Liver (tissue), 9 donors: Measurements from ENCODE around the gene TSPAN17. TPM values are rescaled to one million over a fixed set of nuclear protein-coding genes. Genes with fewer than 3 reads are reported as not detected.

Experiments used
- DNase-seq: peaks from one replicate; pipeline ENCODE4 v3.0.0-alpha.2; 2017; ENCODE audit warnings: low spot score
- H3K27ac ChIP-seq, 2 donors: one replicate each; pipeline ENCODE4 v1.7.0; 2013; ENCODE audit warnings: inconsistent platforms in 2 of 2, low read length in 2 of 2, control low read depth in 1 of 2, low read depth in 1 of 2, mild to moderate bottlenecking in 1 of 2
- H3K27me3 ChIP-seq, 4 donors: one replicate each; pipeline versions ENCODE4 v1.6.1 to v1.7.0; 2013; ENCODE audit warnings: low read length in 3 of 4, inconsistent platforms in 1 of 4, mild to moderate bottlenecking in 1 of 4, moderate library complexity in 1 of 4; ENCODE audit not compliant: control insufficient read depth in 4 of 4, insufficient read depth in 4 of 4
- H3K36me3 ChIP-seq, 4 donors: one replicate each; pipeline versions ENCODE4 v1.6.1 to v1.7.0; 2013; ENCODE audit warnings: low read length in 3 of 4, mild to moderate bottlenecking in 3 of 4, low read depth in 1 of 4, moderate library complexity in 1 of 4; ENCODE audit not compliant: control insufficient read depth in 4 of 4, insufficient read depth in 3 of 4
- H3K4me1 ChIP-seq, 4 donors: one replicate each; pipeline versions ENCODE4 v1.6.1 to v1.7.0; 2013; ENCODE audit warnings: low read length in 3 of 4, mild to moderate bottlenecking in 3 of 4, moderate library complexity in 1 of 4; ENCODE audit not compliant: control insufficient read depth in 4 of 4, insufficient read depth in 4 of 4
- H3K4me3 ChIP-seq, 3 donors: one replicate each; pipeline versions ENCODE4 v1.6.1 to v1.7.0; 2013; ENCODE audit warnings: low read length in 3 of 3, control low read depth in 1 of 3, low read depth in 1 of 3, mild to moderate bottlenecking in 1 of 3
- H3K9ac ChIP-seq, 2 donors: one replicate each; pipeline ENCODE4 v1.7.0; 2013; ENCODE audit warnings: low read length in 2 of 2, mild to moderate bottlenecking in 2 of 2, moderate library complexity in 2 of 2, control low read depth in 1 of 2, low read depth in 1 of 2
- H3K9me3 ChIP-seq, 4 donors: one replicate each; pipeline versions ENCODE4 v1.6.1 to v1.7.0; 2013; ENCODE audit warnings: low read length in 3 of 4; ENCODE audit not compliant: control insufficient read depth in 4 of 4
- ATF3 ChIP-seq: IDR thresholded peaks from 2 replicates; pipeline ENCODE4 v1.6.1; 2016; ENCODE audit warnings: antibody characterized with exemption
- CTCF ChIP-seq: fragments of 150-350 bp; IDR thresholded peaks from 2 replicates; pipeline ENCODE4 v1.5.1; 2017; ENCODE audit warnings: improper control_type of control experiment, low read depth, low read length; ENCODE audit not compliant: missing input control
- EGR1 ChIP-seq, 2 donors: IDR thresholded peaks; 2 replicates each; pipeline ENCODE4 v1.6.1; 2016 to 2018; ENCODE audit warnings: antibody characterized with exemption in 2 of 2, low read depth in 2 of 2
- FOXA1 ChIP-seq: IDR thresholded peaks from 2 replicates; pipeline ENCODE4 v1.6.1; 2016; ENCODE audit warnings: antibody characterized with exemption
- FOXA2 ChIP-seq: IDR thresholded peaks from 2 replicates; pipeline ENCODE4 v1.6.1; 2016; ENCODE audit warnings: antibody characterized with exemption
- GABPA ChIP-seq, 2 donors: IDR thresholded peaks in 1 of 2; conservative IDR thresholded peaks in 1 of 2; 2 replicates each; pipeline ENCODE4 v1.6.1; 2016; ENCODE audit warnings: antibody characterized with exemption in 2 of 2, mild to moderate bottlenecking in 1 of 2, moderate library complexity in 1 of 2
- HNF4A ChIP-seq, 2 donors: conservative IDR thresholded peaks; 2 replicates each; pipeline ENCODE4 v1.6.1; 2016; ENCODE audit warnings: antibody characterized with exemption in 2 of 2, mild to moderate bottlenecking in 2 of 2
- HNF4G ChIP-seq: IDR thresholded peaks from 2 replicates; pipeline ENCODE4 v1.6.1; 2016; ENCODE audit warnings: antibody characterized with exemption
- JUND ChIP-seq, 2 donors: IDR thresholded peaks; 2 replicates each; pipeline ENCODE4 v1.6.1; 2016; ENCODE audit warnings: antibody characterized with exemption in 2 of 2
- MAX ChIP-seq: IDR thresholded peaks from 2 replicates; pipeline ENCODE4 v1.6.1; 2016; ENCODE audit warnings: antibody characterized with exemption
- NR2F2 ChIP-seq: IDR thresholded peaks from 2 replicates; pipeline ENCODE4 v1.6.1; 2016; ENCODE audit warnings: antibody characterized with exemption
- RAD21 ChIP-seq, 2 donors: IDR thresholded peaks; 2 replicates each; pipeline ENCODE4 v1.6.1; 2016; ENCODE audit warnings: antibody characterized with exemption in 2 of 2, mild to moderate bottlenecking in 2 of 2
- REST ChIP-seq: IDR thresholded peaks from 2 replicates; pipeline ENCODE4 v1.6.1; 2016; ENCODE audit warnings: antibody characterized with exemption, mild to moderate bottlenecking
- RXRA ChIP-seq, 2 donors: IDR thresholded peaks; 2 replicates each; pipeline ENCODE4 v1.6.1; 2017 to 2018; ENCODE audit warnings: antibody characterized with exemption in 2 of 2, mild to moderate bottlenecking in 1 of 2
- SP1 ChIP-seq: IDR thresholded peaks from 2 replicates; pipeline ENCODE4 v1.6.1; 2018; ENCODE audit warnings: antibody characterized with exemption, mild to moderate bottlenecking
- TAF1 ChIP-seq: conservative IDR thresholded peaks from 2 replicates; pipeline ENCODE4 v1.6.1; 2016; ENCODE audit warnings: antibody characterized with exemption, mild to moderate bottlenecking
- YY1 ChIP-seq: IDR thresholded peaks from 2 replicates; pipeline ENCODE4 v1.6.1; 2016; ENCODE audit warnings: antibody characterized with exemption, mild to moderate bottlenecking
- ZBTB33 ChIP-seq: IDR thresholded peaks from 2 replicates; pipeline ENCODE4 v1.6.1; 2016; ENCODE audit warnings: antibody characterized with exemption
- WGBS: extraction: QIAGEN DNeasy Blood & Tissue Kit; methylation state at CpG from one replicate; pipeline ENCODE4 v1.1.7; 2013; 5-methylcytosine and 5-hydroxymethylcytosine counted together
- polyA plus RNA-seq, 2 donors: library from polyadenylated mRNA; stranded (reverse) in 1 of 2; unstranded in 1 of 2; fragments of 200-250 nt in 1 of 2; fragments of >200 nt in 1 of 2; fragmentation: Nextera tagmentation in 1 of 2; extraction: Ambion mirVana in 1 of 2; gene quantifications; one replicate each; pipeline versions ENCODE4 v1.2.1 to v1.2.3, GENCODE V29; 2013 to 2015
- total RNA-seq, 2 donors: library from RNA; depleted of rRNA; stranded (reverse); fragments of >200 nt; gene quantifications; one replicate each; pipeline ENCODE4 v1.2.3, GENCODE V29; 2014
- donor health status: healthy.
- donor health status: healthy.
- donor health status: healthy.
- donor health status: healthy.
- donor health status: healthy.

TSPAN17 gene
- total and polyA plus RNA-seq, 4 donors, result 5.7 to 43.4 (median 16.2) TPM

GRCh38 chr5:176685010-176685409, 37.7 kb downstream of the TSPAN17 start:
- H3K27me3 ChIP-seq, result peaks cover 0 to 5% (median 4%) of the 10 kb centered on the region in 4 donors
- TF ChIP-seq TAF1 (no peak), HNF4A (conservative IDR thresholded peaks at IDR 0.05) (no peak), ATF3 (no peak), SP1 (no peak), RAD21 (IDR thresholded peaks at IDR 0.05) (no peak), FOXA1 (no peak), NR2F2 (no peak), ZBTB33 (no peak), REST (no peak), EGR1 (IDR thresholded peaks at IDR 0.05; ENCODE audit: low read depth in 2 of 2) (no peak), HNF4G (no peak), RXRA (IDR thresholded peaks at IDR 0.05) (no peak)
- no peak overlapping the region for H3K4me3 ChIP-seq

GRCh38 chr5:176687247-176687646, 40.0 kb downstream of the TSPAN17 start:
- H3K27ac ChIP-seq, result no peak overlapping the region
- no peak for DNase-seq
- peaks cover 0 to 2% (median under 1%) of the 10 kb centered on the region in 4 donors for H3K9me3 ChIP-seq
- 94% methylated on average over 10 of the region's 10 CpGs for WGBS
- H3K4me1 ChIP-seq, result no peaks in the 10 kb centered on the region
- H3K27me3 ChIP-seq, result peaks cover 0 to 6% (median 2%) of the 10 kb centered on the region in 4 donors
- H3K36me3 ChIP-seq, result no peaks in the 10 kb centered on the region
- H3K4me3 ChIP-seq, result no peak overlapping the region
- no peak overlapping the region for H3K9ac ChIP-seq
- no peak for TF ChIP-seq RXRA (IDR thresholded peaks at IDR 0.05)
- no peak for TF ChIP-seq HNF4G
- no peak for TF ChIP-seq NR2F2
- no peak for TF ChIP-seq YY1
- no peak for TF ChIP-seq TAF1
- no peak for TF ChIP-seq HNF4A (conservative IDR thresholded peaks at IDR 0.05)
- TF ChIP-seq CTCF, result no peak
- no peak for TF ChIP-seq SP1
- TF ChIP-seq FOXA2, result no peak
- no peak for TF ChIP-seq RAD21 (IDR thresholded peaks at IDR 0.05)
- no peak for TF ChIP-seq REST
- TF ChIP-seq EGR1 (IDR thresholded peaks at IDR 0.05; ENCODE audit: low read depth in 2 of 2), result no peak
- no peak for TF ChIP-seq GABPA (IDR thresholded peaks at IDR 0.05 in 1 of 2, conservative IDR thresholded peaks at IDR 0.05 in 1 of 2)
- no peak for TF ChIP-seq FOXA1
- TF ChIP-seq MAX, result no peak
- TF ChIP-seq ATF3, result no peak
- no peak for TF ChIP-seq JUND (IDR thresholded peaks at IDR 0.05)

More at GRCh38 chr5:176685010-176685409, 37.7 kb downstream of the TSPAN17 start:
- H3K9ac ChIP-seq, result no peak overlapping the region
- no peak for DNase-seq
- no peaks in the 10 kb centered on the region for H3K4me1 ChIP-seq
- H3K27ac ChIP-seq, result no peak overlapping the region
- H3K9me3 ChIP-seq, result peaks cover 0 to 2% (median 0%) of the 10 kb centered on the region in 4 donors
- no peaks in the 10 kb centered on the region for H3K36me3 ChIP-seq
